Measurements from ENCODE around the gene SH3BP1. TPM values are rescaled to one million over a fixed set of nuclear protein-coding genes. Genes with fewer than 3 reads are reported as not detected.

The SH3BP1 gene
- total RNA-seq, 1 experiment from 2014 or later: 60.5 TPM

DNA sequence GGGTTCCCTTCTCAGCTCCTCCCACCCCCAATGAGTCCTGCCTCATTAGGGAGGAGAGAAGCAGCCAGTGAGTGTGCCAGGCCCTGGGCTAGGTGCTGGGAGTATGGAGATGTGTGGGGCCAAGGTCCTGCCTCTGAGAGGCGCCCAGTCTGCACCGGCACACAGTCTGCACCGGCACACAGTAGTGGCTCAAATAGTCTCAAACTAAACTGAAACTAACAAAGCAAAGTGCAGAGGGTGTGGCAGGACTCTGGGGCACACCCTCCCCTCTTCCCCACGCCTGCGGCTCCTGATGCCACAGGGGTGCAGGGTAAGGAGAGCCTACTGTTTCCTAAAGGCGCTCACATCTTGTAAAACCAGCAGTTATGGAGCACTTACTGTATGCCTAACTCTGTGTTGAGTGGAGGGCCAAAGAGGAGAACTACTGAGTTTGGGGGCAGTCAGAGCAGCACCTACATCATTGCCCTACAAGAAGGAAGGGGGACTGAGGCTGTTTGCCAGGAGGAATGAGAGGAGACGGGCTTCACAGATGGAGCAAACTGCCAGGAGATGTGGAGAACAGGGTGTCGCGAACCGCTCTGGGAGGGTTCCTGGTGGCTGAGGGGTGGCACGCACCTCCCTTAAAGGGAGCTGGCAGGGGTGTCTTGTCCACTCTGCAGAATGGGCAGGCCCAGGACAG, 939 bp upstream of the SH3BP1 start:
- ChIA-PET CTCF (no interaction called here), POLR2A (ENCODE audit: unreplicated experiment) (interaction anchor here (0.5 to 0.6 kb wide), 2 partner anchors 44 to 179 kb away, joined by 4 to 7 read pairs; no protein-coding TSS in a partner anchor)
- Histone ChIP-seq H3K79me2 (ENCODE audit: low read depth) (peaks cover 7% of the 10 kb centered on the region), H3F3A (ENCODE audit: insufficient read depth, low read depth) (peaks cover 53% of the 10 kb centered on the region), H3K9me2 (ENCODE audit: insufficient read depth) (no peaks in the 10 kb centered on the region), H3K4me3 (no peak overlapping the region), H3K4me2 (peak overlapping the region; percentile 99), H3K4me1 (replicated peaks; ENCODE audit: insufficient read depth) (peaks cover 32% of the 10 kb centered on the region), H2AFZ (no peak overlapping the region), H3K27me3 (ENCODE audit: insufficient read depth, low read depth) (no peaks in the 10 kb centered on the region), H3K36me3 (ENCODE audit: low read depth) (0 out of 2 replicates have a peak, but pooled peaks cover 4% of the 10 kb centered on the region), H3K9me3 (ENCODE audit: insufficient read depth, low read depth) (no peaks in the 10 kb centered on the region), H3K27ac (no peak overlapping the region), H4K20me1 (ENCODE audit: insufficient read depth) (0 out of 2 replicates have a peak, but pooled peaks cover under 1% of the 10 kb centered on the region)
- intact Hi-C loops (cut with micrococcal nuclease; ENCODE audit: unreplicated experiment): loop anchor here (1.0 kb wide), 1 partner anchor 30 kb away; the partner anchor contains the start of gene GGA1
- no TSS peak for BruUV-seq (replicated peaks)
- DNase-seq: no peak
- TF ChIP-seq, protein P1, sequence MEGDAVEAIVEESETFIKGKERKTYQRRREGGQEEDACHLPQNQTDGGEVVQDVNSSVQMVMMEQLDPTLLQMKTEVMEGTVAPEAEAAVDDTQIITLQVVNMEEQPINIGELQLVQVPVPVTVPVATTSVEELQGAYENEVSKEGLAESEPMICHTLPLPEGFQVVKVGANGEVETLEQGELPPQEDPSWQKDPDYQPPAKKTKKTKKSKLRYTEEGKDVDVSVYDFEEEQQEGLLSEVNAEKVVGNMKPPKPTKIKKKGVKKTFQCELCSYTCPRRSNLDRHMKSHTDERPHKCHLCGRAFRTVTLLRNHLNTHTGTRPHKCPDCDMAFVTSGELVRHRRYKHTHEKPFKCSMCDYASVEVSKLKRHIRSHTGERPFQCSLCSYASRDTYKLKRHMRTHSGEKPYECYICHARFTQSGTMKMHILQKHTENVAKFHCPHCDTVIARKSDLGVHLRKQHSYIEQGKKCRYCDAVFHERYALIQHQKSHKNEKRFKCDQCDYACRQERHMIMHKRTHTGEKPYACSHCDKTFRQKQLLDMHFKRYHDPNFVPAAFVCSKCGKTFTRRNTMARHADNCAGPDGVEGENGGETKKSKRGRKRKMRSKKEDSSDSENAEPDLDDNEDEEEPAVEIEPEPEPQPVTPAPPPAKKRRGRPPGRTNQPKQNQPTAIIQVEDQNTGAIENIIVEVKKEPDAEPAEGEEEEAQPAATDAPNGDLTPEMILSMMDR (conservative IDR thresholded peaks at IDR 0.05): no peak
- TF ChIP-seq EZH2 (IDR thresholded peaks at IDR 0.05; ENCODE audit: low read depth): no peak

DNA sequence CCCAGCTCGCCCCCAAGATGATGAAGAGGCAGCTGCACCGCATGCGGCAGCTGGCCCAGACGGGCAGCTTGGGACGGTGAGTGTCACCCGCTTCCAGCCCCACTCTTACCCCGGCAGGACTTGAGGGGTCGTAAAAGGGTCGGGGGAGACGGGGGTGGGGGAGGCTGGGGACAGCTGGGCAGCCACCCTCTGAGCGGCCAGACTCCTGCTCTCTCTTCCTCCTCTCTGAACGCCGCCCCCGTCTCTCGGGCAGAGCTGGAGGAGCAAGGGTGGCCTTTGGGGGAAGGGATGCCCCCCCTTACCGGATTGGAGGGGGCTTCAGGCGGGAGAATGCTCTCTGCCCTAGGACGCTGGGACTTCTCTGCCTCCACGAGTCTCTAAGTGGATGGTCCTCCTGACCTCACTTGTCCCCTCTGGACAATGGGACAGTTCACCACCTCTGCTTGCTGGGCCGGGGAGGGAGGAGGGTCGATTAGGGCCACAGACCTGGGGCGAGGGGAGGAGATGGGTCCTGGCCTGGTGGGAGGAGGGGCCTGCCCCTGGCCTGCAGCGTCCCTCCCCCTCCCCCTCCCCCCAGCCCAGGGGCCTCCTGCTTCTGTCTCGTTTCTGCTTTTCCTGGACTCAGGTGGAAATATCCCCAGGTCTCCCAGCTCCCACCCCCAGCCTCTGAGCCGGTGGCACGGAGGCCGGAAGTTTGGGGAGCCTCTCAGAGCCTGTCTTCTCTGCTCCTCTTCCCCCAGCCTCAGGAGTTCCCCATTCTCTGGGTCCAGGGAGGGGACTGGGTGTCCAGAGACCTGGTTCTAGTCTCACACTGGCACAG, 512 bp downstream of the SH3BP1 start:
- no peak for DNase-seq
- Histone ChIP-seq H3K36me3 (ENCODE audit: low read depth) (0 out of 2 replicates have a peak, but pooled peaks cover 4% of the 10 kb centered on the region), H3K4me2 (peak overlapping the region; percentile 99), H3F3A (ENCODE audit: insufficient read depth, low read depth) (peaks cover 50% of the 10 kb centered on the region), H3K4me1 (replicated peaks; ENCODE audit: insufficient read depth) (peaks cover 32% of the 10 kb centered on the region), H3K79me2 (ENCODE audit: low read depth) (peaks cover 7% of the 10 kb centered on the region), H3K27ac (no peak overlapping the region), H3K9me2 (ENCODE audit: insufficient read depth) (no peaks in the 10 kb centered on the region), H3K9me3 (ENCODE audit: insufficient read depth, low read depth) (no peaks in the 10 kb centered on the region), H2AFZ (peak overlapping the region; percentile 73), H3K4me3 (peak overlapping the region; percentile 70), H4K20me1 (ENCODE audit: insufficient read depth) (0 out of 2 replicates have a peak, but pooled peaks cover 3% of the 10 kb centered on the region), H3K27me3 (ENCODE audit: insufficient read depth, low read depth) (no peaks in the 10 kb centered on the region)
- intact Hi-C loops (cut with micrococcal nuclease; ENCODE audit: unreplicated experiment): loop anchor here (1.0 kb wide), 1 partner anchor 32 kb away; the partner anchor contains the start of gene GGA1
- CTCF ChIA-PET: interaction anchor here (0.6 to 0.7 kb wide), 3 partner anchors 35 to 112 kb away, joined by 3 to 5 read pairs (median 4); partner anchors contain the start of gene LGALS1
- TF ChIP-seq EZH2 (IDR thresholded peaks at IDR 0.05; ENCODE audit: low read depth): no peak
- TF ChIP-seq, protein P1 (conservative IDR thresholded peaks at IDR 0.05): no peak
- no TSS peak for BruUV-seq (replicated peaks)
- POLR2A ChIA-PET (ENCODE audit: unreplicated experiment): interaction anchor here (0.6 kb wide), 2 partner anchors 199 to 265 kb away, joined by 3 to 8 read pairs; no protein-coding TSS in a partner anchor

All from PC-9 (cell line).